ENCODE results near the gene MOCOS.
A peak's percentile ranks its signal among the peaks of the same experiment; 100 is the strongest.

The MOCOS gene

GRCh38 chr18:36179562-36180355, 7.5 kb upstream of the MOCOS start:
- no peak for DNase-seq

GRCh38 chr18:36181441-36181840, 5.9 kb upstream of the MOCOS start:
- DNase-seq, result peak; percentile 20

GRCh38 chr18:36181898-36182506, 5.3 kb upstream of the MOCOS start:
- DNase-seq, result no peak

- peak; percentile 39 for DNase-seq
Observed at GRCh38 chr18:36183033-36183432, 4.3 kb upstream of the MOCOS start.

- DNase-seq, result no peak
Observed at GRCh38 chr18:36183987-36184386, 3.3 kb upstream of the MOCOS start.

GRCh38 chr18:36185157-36185556, 2.1 kb upstream of the MOCOS start:
- peak; percentile 40 for DNase-seq

- peak; percentile 28 for DNase-seq
Observed at GRCh38 chr18:36185901-36186460, 1.3 kb upstream of the MOCOS start.

GRCh38 chr18:36186461-36187192, 670 bp upstream of the MOCOS start:
- DNase-seq, result peak; percentile 56

GRCh38 chr18:36187826-36188721, 777 bp downstream of the MOCOS start:
- peak; percentile 54 for DNase-seq

- DNase-seq, result peak; percentile 20
Observed at GRCh38 chr18:36188916-36189315, 1.6 kb downstream of the MOCOS start.

- DNase-seq, result no peak
Observed at GRCh38 chr18:36189486-36189885, 2.2 kb downstream of the MOCOS start.

- DNase-seq, result peak; percentile 4
Observed at GRCh38 chr18:36191286-36191685, 4.0 kb downstream of the MOCOS start.

GRCh38 chr18:36191711-36192110, 4.4 kb downstream of the MOCOS start:
- DNase-seq, result no peak

GRCh38 chr18:36194600-36195315, 7.5 kb downstream of the MOCOS start:
- peak; percentile 20 for DNase-seq

GRCh38 chr18:36195427-36196122, 8.3 kb downstream of the MOCOS start:
- peak; percentile 18 for DNase-seq

GRCh38 chr18:36196238-36196995, 9.1 kb downstream of the MOCOS start:
- DNase-seq, result peak; percentile 18

GRCh38 chr18:36197511-36198166, 10.3 kb downstream of the MOCOS start:
- DNase-seq, result peak; percentile 10

GRCh38 chr18:36199691-36200295, 12.5 kb downstream of the MOCOS start:
- DNase-seq, result peak; percentile 26

GRCh38 chr18:36200354-36200771, 13.1 kb downstream of the MOCOS start:
- no peak for DNase-seq
